GM12878 (cell line): Measurements from ENCODE around the gene SCAI. TPM values are rescaled to one million over a fixed set of nuclear protein-coding genes. Genes with fewer than 3 reads are reported as not detected.
A peak's percentile ranks its signal among the peaks of the same experiment; 100 is the strongest.

Source experiments
- ATF2 ChIP-seq: IDR thresholded peaks from 2 replicates; pipeline ENCODE4 v1.6.1; 2012; ENCODE audit warnings: low read length, inconsistent platforms
- ATF7 ChIP-seq: fragments of 450-650 bp; IDR thresholded peaks from 2 replicates; pipeline ENCODE4 v1.6.1; 2016; ENCODE audit warnings: low read depth, mild to moderate bottlenecking
- DPF2 ChIP-seq: fragments of 450-650 bp; IDR thresholded peaks from 2 replicates; pipeline ENCODE4 v1.6.1; 2017; ENCODE audit warnings: mild to moderate bottlenecking
- EED ChIP-seq: sonication (generic); IDR thresholded peaks from 2 replicates; pipeline ENCODE4 v1.6.1; 2016; ENCODE audit warnings: antibody characterized with exemption, low read depth
- FOXM1 ChIP-seq: IDR thresholded peaks from 2 replicates; pipeline ENCODE4 v1.6.1; 2012; ENCODE audit warnings: low read depth, mild to moderate bottlenecking, inconsistent platforms, low read length, moderate library complexity
- IKZF1 ChIP-seq: fragments of 450-650 bp; conservative IDR thresholded peaks from 2 replicates; pipeline ENCODE4 v1.6.1; 2017; ENCODE audit warnings: antibody characterized with exemption, mild to moderate bottlenecking
- JUNB ChIP-seq: IDR thresholded peaks from 2 replicates; pipeline ENCODE4 v1.6.1; 2016; ENCODE audit warnings: antibody characterized with exemption, mild to moderate bottlenecking
- MEF2B ChIP-seq: fragments of 450-650 bp; IDR thresholded peaks from 2 replicates; pipeline ENCODE4 v1.6.1; 2018; ENCODE audit warnings: mild to moderate bottlenecking, moderate library complexity; ENCODE audit not compliant: partially characterized antibody, poor library complexity, severe bottlenecking
- MYB ChIP-seq: fragments of 150-350 bp; IDR thresholded peaks from 2 replicates; pipeline ENCODE4 v1.6.1; 2014; ENCODE audit warnings: mild to moderate bottlenecking, low read depth, low read length, borderline replicate concordance
- NFIC ChIP-seq: IDR thresholded peaks from 2 replicates; pipeline ENCODE4 v1.6.1; 2012; ENCODE audit warnings: low read depth, mild to moderate bottlenecking, inconsistent platforms, low read length, moderate library complexity
- NFYA ChIP-seq: IDR thresholded peaks from 2 replicates; pipeline ENCODE4 v1.6.1; 2011; ENCODE audit warnings: low read depth, mild to moderate bottlenecking, low read length, improper control_type of control experiment, borderline replicate concordance
- PAX8 ChIP-seq: fragments of 450-650 bp; IDR thresholded peaks from 2 replicates; pipeline ENCODE4 v1.6.1; 2017; ENCODE audit warnings: mild to moderate bottlenecking, moderate library complexity
- POU2F2 ChIP-seq: IDR thresholded peaks from 3 replicates; pipeline ENCODE4 v1.6.1; 2011; ENCODE audit warnings: low read depth, mild to moderate bottlenecking, low read length, borderline replicate concordance
- RELA ChIP-seq: fragments of 450-650 bp; IDR thresholded peaks from 2 replicates; pipeline ENCODE4 v1.8.0; 2014; ENCODE audit warnings: borderline replicate concordance; ENCODE audit not compliant: partially characterized antibody
- SIX5 ChIP-seq: IDR thresholded peaks from 2 replicates; pipeline ENCODE4 v1.6.1; 2011; ENCODE audit warnings: mild to moderate bottlenecking, low read depth, low read length, moderate library complexity; ENCODE audit not compliant: severe bottlenecking
- STAT3 ChIP-seq: IDR thresholded peaks from 2 replicates; pipeline ENCODE4 v1.6.1; 2011; ENCODE audit warnings: low read depth, low read length, improper control_type of control experiment
- SUPT20H ChIP-seq: IDR thresholded peaks from 2 replicates; pipeline ENCODE4 v1.6.1; 2011; ENCODE audit warnings: low read depth, mild to moderate bottlenecking, low read length, moderate library complexity, borderline replicate concordance; ENCODE audit not compliant: control insufficient read depth
- TAF1 ChIP-seq: IDR thresholded peaks from 2 replicates; pipeline ENCODE4 v1.6.1; 2011; ENCODE audit warnings: mild to moderate bottlenecking, low read depth, low read length, borderline replicate concordance
- TCF12 ChIP-seq: IDR thresholded peaks from 2 replicates; pipeline ENCODE4 v1.6.1; 2011; ENCODE audit warnings: low read depth, mild to moderate bottlenecking, low read length
- YY1 ChIP-seq: IDR thresholded peaks from 2 replicates; pipeline ENCODE4 v1.6.1; 2011; ENCODE audit warnings: low read depth, mild to moderate bottlenecking, low read length
- ZNF207 ChIP-seq: fragments of 450-650 bp; IDR thresholded peaks from 2 replicates; pipeline ENCODE4 v1.6.1; 2014; ENCODE audit warnings: antibody characterized with exemption, mild to moderate bottlenecking, borderline replicate concordance
- ZNF217 ChIP-seq: fragments of 450-650 bp; IDR thresholded peaks from 2 replicates; pipeline ENCODE4 v1.6.1; 2017; ENCODE audit warnings: antibody characterized with exemption, mild to moderate bottlenecking
- ZNF384 ChIP-seq: IDR thresholded peaks from 2 replicates; pipeline ENCODE4 v1.6.1; 2012; ENCODE audit warnings: low read depth, mild to moderate bottlenecking, low read length, improper control_type of control experiment, borderline replicate concordance
- polyA plus RNA-seq, 11 experiments: library from polyadenylated mRNA; depleted of rRNA in 4 of 11; unstranded in 6 of 11; stranded (reverse) in 5 of 11; fragments of >200 nt; fragmentation: Nextera tagmentation in 4 of 11; fragmentation: Illumina TruSeq in 1 of 11; extraction: Ambion mirVana in 4 of 11; extraction: Trizol in 1 of 11; gene quantifications; 1 replicate in 1 of 11; 2 replicates in 10 of 11; pipeline versions ENCODE4 v1.2.1 to v1.2.3, GENCODE V29; 2011 to 2016; ENCODE audit warnings: inconsistent platforms in 2 of 11, missing spikeins in 2 of 11, low read depth in 1 of 11
- total RNA-seq, 4 experiments: library from RNA; depleted of rRNA in 3 of 4; stranded (reverse); fragments of >200 nt in 3 of 4; fragmentation: Illumina TruSeq in 1 of 4; extraction: Trizol in 1 of 4; gene quantifications; 2 replicates each; pipeline versions ENCODE4 v1.2.1 to v1.2.3, GENCODE V29; 2013 to 2021
- TF ChIP-seq, protein P1 (sequence below): fragments of 450-650 bp; IDR thresholded peaks from 2 replicates; pipeline ENCODE4 v1.6.1; 2014; ENCODE audit warnings: mild to moderate bottlenecking
- TF ChIP-seq, protein P2 (sequence below): fragments of 150-350 bp; IDR thresholded peaks from 2 replicates; pipeline ENCODE4 v1.6.1; 2016; ENCODE audit warnings: low read depth, low read length

SCAI gene
- total and polyA plus RNA-seq, 10 of the 15 experiments (the other 5 are each of a cell fraction or from before 2014, with no cell fraction given): 0.52 to 8.8 (median 5.1) TPM

DNA sequence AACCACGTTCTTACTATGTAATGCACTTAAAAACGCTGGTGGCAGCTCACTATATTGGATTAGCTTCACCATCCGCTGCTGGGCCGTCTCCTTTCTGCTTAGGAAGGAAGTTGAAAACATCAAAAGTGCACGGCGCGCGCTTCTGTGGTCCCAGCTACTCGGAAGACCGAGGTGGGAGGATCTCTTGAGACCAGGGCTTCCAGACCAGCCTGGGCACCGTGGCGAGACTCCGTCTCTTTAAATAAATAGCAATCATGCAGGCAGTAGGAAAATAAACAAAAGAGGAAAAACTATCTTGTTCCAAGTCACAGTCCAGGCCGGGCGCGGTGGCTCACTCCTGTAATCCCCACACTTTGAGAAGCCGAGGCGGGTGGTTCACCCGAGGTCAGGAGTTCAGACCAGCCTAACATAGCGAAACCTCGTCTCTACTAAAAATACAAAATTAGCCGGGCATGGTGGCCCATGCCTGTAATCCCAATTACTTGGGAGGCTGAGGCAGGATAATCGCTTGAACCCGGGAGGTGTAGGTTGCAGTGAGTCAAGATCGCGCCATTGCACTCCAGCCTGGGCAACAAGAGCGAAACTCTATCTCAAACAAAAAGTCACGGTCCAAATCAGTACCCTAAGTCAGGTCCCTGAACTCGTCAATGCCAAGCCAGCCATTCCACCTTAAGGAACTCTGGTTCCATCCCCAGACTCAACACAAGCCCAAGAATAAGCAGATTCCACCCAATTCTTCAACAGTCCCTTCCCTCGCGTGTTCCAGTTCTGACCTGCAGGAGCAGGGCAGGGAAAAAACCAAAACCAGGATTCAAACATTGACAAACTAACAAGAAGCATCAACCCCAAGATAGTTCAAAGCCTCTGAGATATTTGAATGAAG lies 201.4 kb downstream of the SCAI start (continued):
- TF ChIP-seq SUPT20H (no peak), EED (no peak), MEF2B (no peak), ZNF207 (no peak), ATF2 (no peak), ZNF217 (no peak), MYB (no peak), YY1 (no peak), TCF12 (no peak), STAT3 (no peak), SIX5 (no peak), ZNF384 (no peak), RELA (no peak), TAF1 (peak; percentile 39; the same call in 1 of the 2 replicates), FOXM1 (no peak), DPF2 (no peak), NFIC (no peak), ATF7 (no peak), IKZF1 (no peak), PAX8 (no peak), NFYA (no peak), JUNB (no peak), POU2F2 (no peak)
- TF ChIP-seq, protein P1, sequence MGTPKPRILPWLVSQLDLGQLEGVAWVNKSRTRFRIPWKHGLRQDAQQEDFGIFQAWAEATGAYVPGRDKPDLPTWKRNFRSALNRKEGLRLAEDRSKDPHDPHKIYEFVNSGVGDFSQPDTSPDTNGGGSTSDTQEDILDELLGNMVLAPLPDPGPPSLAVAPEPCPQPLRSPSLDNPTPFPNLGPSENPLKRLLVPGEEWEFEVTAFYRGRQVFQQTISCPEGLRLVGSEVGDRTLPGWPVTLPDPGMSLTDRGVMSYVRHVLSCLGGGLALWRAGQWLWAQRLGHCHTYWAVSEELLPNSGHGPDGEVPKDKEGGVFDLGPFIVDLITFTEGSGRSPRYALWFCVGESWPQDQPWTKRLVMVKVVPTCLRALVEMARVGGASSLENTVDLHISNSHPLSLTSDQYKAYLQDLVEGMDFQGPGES: no peak
- TF ChIP-seq, protein P2, sequence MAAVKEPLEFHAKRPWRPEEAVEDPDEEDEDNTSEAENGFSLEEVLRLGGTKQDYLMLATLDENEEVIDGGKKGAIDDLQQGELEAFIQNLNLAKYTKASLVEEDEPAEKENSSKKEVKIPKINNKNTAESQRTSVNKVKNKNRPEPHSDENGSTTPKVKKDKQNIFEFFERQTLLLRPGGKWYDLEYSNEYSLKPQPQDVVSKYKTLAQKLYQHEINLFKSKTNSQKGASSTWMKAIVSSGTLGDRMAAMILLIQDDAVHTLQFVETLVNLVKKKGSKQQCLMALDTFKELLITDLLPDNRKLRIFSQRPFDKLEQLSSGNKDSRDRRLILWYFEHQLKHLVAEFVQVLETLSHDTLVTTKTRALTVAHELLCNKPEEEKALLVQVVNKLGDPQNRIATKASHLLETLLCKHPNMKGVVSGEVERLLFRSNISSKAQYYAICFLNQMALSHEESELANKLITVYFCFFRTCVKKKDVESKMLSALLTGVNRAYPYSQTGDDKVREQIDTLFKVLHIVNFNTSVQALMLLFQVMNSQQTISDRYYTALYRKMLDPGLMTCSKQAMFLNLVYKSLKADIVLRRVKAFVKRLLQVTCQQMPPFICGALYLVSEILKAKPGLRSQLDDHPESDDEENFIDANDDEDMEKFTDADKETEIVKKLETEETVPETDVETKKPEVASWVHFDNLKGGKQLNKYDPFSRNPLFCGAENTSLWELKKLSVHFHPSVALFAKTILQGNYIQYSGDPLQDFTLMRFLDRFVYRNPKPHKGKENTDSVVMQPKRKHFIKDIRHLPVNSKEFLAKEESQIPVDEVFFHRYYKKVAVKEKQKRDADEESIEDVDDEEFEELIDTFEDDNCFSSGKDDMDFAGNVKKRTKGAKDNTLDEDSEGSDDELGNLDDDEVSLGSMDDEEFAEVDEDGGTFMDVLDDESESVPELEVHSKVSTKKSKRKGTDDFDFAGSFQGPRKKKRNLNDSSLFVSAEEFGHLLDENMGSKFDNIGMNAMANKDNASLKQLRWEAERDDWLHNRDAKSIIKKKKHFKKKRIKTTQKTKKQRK: no peak
